ENCODE results near the gene GULP1. TPM values are rescaled to one million over a fixed set of nuclear protein-coding genes. Genes with fewer than 3 reads are reported as not detected.

GULP1 gene
- total RNA-seq, 1 experiment from 2014 or later: 163 TPM

GRCh38 chr2:188353282-188353681 lies 61.6 kb downstream of the GULP1 start:
- no peak for DNase-seq (ENCODE audit: low spot score)
- in situ Hi-C loops (cut with HindIII; ENCODE audit: low sequenced_read_pairs): no loop called here

GRCh38 chr2:188360485-188361263 lies 69.0 kb downstream of the GULP1 start:
- in situ Hi-C loops (cut with HindIII; ENCODE audit: low sequenced_read_pairs): no loop called here
- no peak for DNase-seq (ENCODE audit: low spot score)

- in situ Hi-C loops (cut with HindIII; ENCODE audit: low sequenced_read_pairs): no loop called here
- no peak for DNase-seq (ENCODE audit: low spot score)
Measured at GRCh38 chr2:188364033-188364630, 72.5 kb downstream of the GULP1 start.

GRCh38 chr2:188365058-188365641 lies 73.5 kb downstream of the GULP1 start:
- in situ Hi-C loops (cut with HindIII; ENCODE audit: low sequenced_read_pairs): no loop called here
- DNase-seq (ENCODE audit: low spot score): no peak

- DNase-seq (ENCODE audit: low spot score): no peak
- in situ Hi-C loops (cut with HindIII; ENCODE audit: low sequenced_read_pairs): no loop called here
Measured at GRCh38 chr2:188367164-188367563, 75.5 kb downstream of the GULP1 start.

GRCh38 chr2:188369365-188369764 lies 77.7 kb downstream of the GULP1 start:
- DNase-seq (ENCODE audit: low spot score): peak; percentile 28
- in situ Hi-C loops (cut with HindIII; ENCODE audit: low sequenced_read_pairs): no loop called here

GRCh38 chr2:188378371-188378950 lies 86.8 kb downstream of the GULP1 start:
- no peak for DNase-seq (ENCODE audit: low spot score)
- in situ Hi-C loops (cut with HindIII; ENCODE audit: low sequenced_read_pairs): no loop called here

- DNase-seq (ENCODE audit: low spot score): no peak
- in situ Hi-C loops (cut with HindIII; ENCODE audit: low sequenced_read_pairs): no loop called here
Measured at GRCh38 chr2:188379748-188380147, 88.1 kb downstream of the GULP1 start.

GRCh38 chr2:188380280-188380679 lies 88.6 kb downstream of the GULP1 start:
- in situ Hi-C loops (cut with HindIII; ENCODE audit: low sequenced_read_pairs): no loop called here

GRCh38 chr2:188381614-188382013 lies 89.9 kb downstream of the GULP1 start:
- no peak for DNase-seq (ENCODE audit: low spot score)
- in situ Hi-C loops (cut with HindIII; ENCODE audit: low sequenced_read_pairs): no loop called here

More at GRCh38 chr2:188380280-188380679, 88.6 kb downstream of the GULP1 start:
- no peak for DNase-seq (ENCODE audit: low spot score)

- in situ Hi-C loops (cut with HindIII; ENCODE audit: low sequenced_read_pairs): no loop called here
- no peak for DNase-seq (ENCODE audit: low spot score)
Measured at GRCh38 chr2:188382107-188382506, 90.4 kb downstream of the GULP1 start.

- no peak for DNase-seq (ENCODE audit: low spot score)
- in situ Hi-C loops (cut with HindIII; ENCODE audit: low sequenced_read_pairs): no loop called here
Measured at GRCh38 chr2:188383158-188383557, 91.5 kb downstream of the GULP1 start.

- in situ Hi-C loops (cut with HindIII; ENCODE audit: low sequenced_read_pairs): no loop called here
- DNase-seq (ENCODE audit: low spot score): no peak
Measured at GRCh38 chr2:188385857-188386256, 94.2 kb downstream of the GULP1 start.

- DNase-seq (ENCODE audit: low spot score): no peak
- in situ Hi-C loops (cut with HindIII; ENCODE audit: low sequenced_read_pairs): no loop called here
Measured at GRCh38 chr2:188388831-188389230, 97.2 kb downstream of the GULP1 start.

- in situ Hi-C loops (cut with HindIII; ENCODE audit: low sequenced_read_pairs): no loop called here
- DNase-seq (ENCODE audit: low spot score): no peak
Measured at GRCh38 chr2:188391354-188391753, 99.7 kb downstream of the GULP1 start.

GRCh38 chr2:188394931-188395472 lies 103.3 kb downstream of the GULP1 start:
- in situ Hi-C loops (cut with HindIII; ENCODE audit: low sequenced_read_pairs): no loop called here
- no peak for DNase-seq (ENCODE audit: low spot score)

GRCh38 chr2:188395903-188396689 lies 104.4 kb downstream of the GULP1 start:
- in situ Hi-C loops (cut with HindIII; ENCODE audit: low sequenced_read_pairs): no loop called here
- no peak for DNase-seq (ENCODE audit: low spot score)

GRCh38 chr2:188399159-188399558 lies 107.5 kb downstream of the GULP1 start:
- no peak for DNase-seq (ENCODE audit: low spot score)
- in situ Hi-C loops (cut with HindIII; ENCODE audit: low sequenced_read_pairs): no loop called here

GRCh38 chr2:188403676-188404075 lies 112.0 kb downstream of the GULP1 start:
- DNase-seq (ENCODE audit: low spot score): no peak
- in situ Hi-C loops (cut with HindIII; ENCODE audit: low sequenced_read_pairs): no loop called here
